Transverse colon (tissue), 4 donors: ENCODE data around the gene EYA4. TPM values are rescaled to one million over a fixed set of nuclear protein-coding genes. Genes with fewer than 3 reads are reported as not detected.

Source experiments
- DNase-seq: peaks from one replicate; pipeline ENCODE4 v3.0.0-alpha.2; 2019
- H3K27ac ChIP-seq, 4 donors: fragments of 200-600 bp; sonication (generic); 2 replicates each; pipeline ENCODE4 v1.5.1; 2016 to 2018; ENCODE audit warnings: inconsistent platforms in 4 of 4
- H3K27me3 ChIP-seq: fragments of 200-600 bp; sonication (generic); 2 replicates; pipeline ENCODE4 v1.5.1; 2017; ENCODE audit warnings: inconsistent platforms
- H3K36me3 ChIP-seq, 4 donors: fragments of 200-600 bp; sonication (generic); 2 replicates each; pipeline ENCODE4 v1.5.1; 2017 to 2019; ENCODE audit warnings: inconsistent platforms in 4 of 4
- H3K4me1 ChIP-seq, 4 donors: fragments of 200-600 bp; sonication (generic); 2 replicates each; pipeline ENCODE4 v1.5.1; 2017 to 2020; ENCODE audit warnings: inconsistent platforms in 4 of 4
- H3K4me3 ChIP-seq, 4 donors: fragments of 200-600 bp; sonication (generic); 1 replicate in 1 of 4; 2 replicates in 3 of 4; pipeline versions ENCODE4 v1.5.1 to v1.6.1; 2017 to 2019; ENCODE audit warnings: inconsistent platforms in 4 of 4
- H3K9me3 ChIP-seq, 2 donors: fragments of 200-600 bp; sonication (generic); 2 replicates each; pipeline ENCODE4 v1.5.1; 2017 to 2019; ENCODE audit warnings: inconsistent platforms in 2 of 2
- CTCF ChIP-seq, 5 experiments: fragments of 200-600 bp in 3 of 5; fragments of 450-650 bp in 2 of 5; sonication (generic) in 3 of 5; IDR thresholded peaks; 1 replicate in 2 of 5; 2 replicates in 3 of 5; pipeline ENCODE4 v1.5.1; 2016 to 2017; ENCODE audit warnings: antibody characterized with exemption in 5 of 5, inconsistent platforms in 3 of 5, mild to moderate bottlenecking in 2 of 5, moderate library complexity in 1 of 5
- EP300 ChIP-seq: sonication (generic); formaldehyde crosslinking; IDR thresholded peaks from one replicate; pipeline ENCODE4 v1.6.1; 2017; ENCODE audit warnings: antibody characterized with exemption, low read depth
- POLR2A ChIP-seq: fragments of 450-650 bp; IDR thresholded peaks from one replicate; pipeline ENCODE4 v1.6.1; 2016; ENCODE audit warnings: antibody characterized with exemption, mild to moderate bottlenecking, moderate library complexity
- POLR2AphosphoS5 ChIP-seq, 3 donors: sonication (generic); formaldehyde crosslinking; IDR thresholded peaks; one replicate each; pipeline ENCODE4 v1.6.1; 2016; ENCODE audit warnings: antibody characterized with exemption in 3 of 3
- WGBS, 2 donors: methylation state at CpG; one replicate each; pipeline ENCODE4 v1.1.5; 2018; ENCODE audit warnings: low coverage in 1 of 2; 5-methylcytosine and 5-hydroxymethylcytosine counted together
- in situ Hi-C, 4 donors: fragments of 200-750 bp; cut with MboI; loops; one replicate each; pipeline versions ENCODE4 v1.15.0 to v1.15.1; 2017; ENCODE audit warnings: low sequenced_read_pairs in 3 of 4, low pct_ligation_motif_present in 1 of 4, low pct_unique_long_range_greater_than_20kb in 1 of 4
- intact Hi-C: fragments of 100-400 bp; cut with DNase I; formaldehyde crosslinking; loops from one replicate; pipeline ENCODE4 v1.15.1; 2023; ENCODE audit warnings: low total_unique reads
- total RNA-seq, 4 donors: library from RNA; depleted of rRNA; stranded (reverse); fragments of >200 nt; gene quantifications; one replicate each; pipeline ENCODE4 v1.1.0, GENCODE V29; 2016

EYA4 gene
- total RNA-seq, 4 donors from 2014 or later, result 0.27 to 0.64 TPM; not detected in 2

GRCh38 chr6:133547136-133547535 is 306.0 kb downstream of the EYA4 start:
- no peak for DNase-seq
- no peak overlapping the region for H3K27ac ChIP-seq
- intact Hi-C loops (no loop called here), in situ Hi-C loops (no loop called here)
- H3K9me3 ChIP-seq, result no peaks in the 10 kb centered on the region
- H3K4me1 ChIP-seq, result peaks cover 0 to 8% (median 0%) of the 10 kb centered on the region in 4 donors
- no peaks in the 10 kb centered on the region for H3K27me3 ChIP-seq
- 80% methylated on average over 1 of the region's 1 CpG; no CpG with 5 or more reads in 1 of the 2 donors for WGBS, 2 donors
- no peak overlapping the region for H3K4me3 ChIP-seq
- no peak for TF ChIP-seq POLR2A
- no peak for TF ChIP-seq CTCF (IDR thresholded peaks at IDR 0.05)
- no peak for TF ChIP-seq EP300
- no peak for TF ChIP-seq POLR2AphosphoS5 (IDR thresholded peaks at IDR 0.05)
- H3K36me3 ChIP-seq, result no peaks in the 10 kb centered on the region

- WGBS, 2 donors, result 43 to 45% methylated on average over 3 to 4 of the region's 4 CpGs
- intact Hi-C loops, result no loop called here
- in situ Hi-C loops, result no loop called here
- no peak overlapping the region for H3K27ac ChIP-seq
- no peak for TF ChIP-seq EP300
- no peak for TF ChIP-seq POLR2AphosphoS5 (IDR thresholded peaks at IDR 0.05)
- TF ChIP-seq POLR2A, result no peak
- no peak for TF ChIP-seq CTCF (IDR thresholded peaks at IDR 0.05)
- H3K36me3 ChIP-seq, result no peaks in the 10 kb centered on the region
- peaks cover 0 to 14% (median 0%) of the 10 kb centered on the region in 4 donors for H3K4me1 ChIP-seq
- H3K4me3 ChIP-seq, result no peak overlapping the region
- H3K9me3 ChIP-seq, result no peaks in the 10 kb centered on the region
- no peaks in the 10 kb centered on the region for H3K27me3 ChIP-seq
- DNase-seq, result no peak
These were observed 307.4 kb downstream of the EYA4 start for GRCh38 chr6:133548423-133549159.

GRCh38 chr6:133549371-133549801 is 308.2 kb downstream of the EYA4 start:
- no peaks in the 10 kb centered on the region for H3K36me3 ChIP-seq
- H3K27ac ChIP-seq, result no peak overlapping the region
- 51% methylated on average over 4 of the region's 4 CpGs; no CpG with 5 or more reads in 1 of the 2 donors for WGBS, 2 donors
- H3K27me3 ChIP-seq, result no peaks in the 10 kb centered on the region
- DNase-seq, result no peak
- peaks cover 0 to 14% (median 0%) of the 10 kb centered on the region in 4 donors for H3K4me1 ChIP-seq
- in situ Hi-C loops (no loop called here), intact Hi-C loops (no loop called here)
- H3K9me3 ChIP-seq, result no peaks in the 10 kb centered on the region
- TF ChIP-seq EP300 (no peak), CTCF (IDR thresholded peaks at IDR 0.05) (no peak), POLR2A (no peak), POLR2AphosphoS5 (IDR thresholded peaks at IDR 0.05) (no peak)
- H3K4me3 ChIP-seq, result no peak overlapping the region

GRCh38 chr6:133550026-133550425 is 308.9 kb downstream of the EYA4 start:
- intact Hi-C loops (no loop called here), in situ Hi-C loops (loop anchor here (25.0 kb wide), 3 partner anchors 362 to 537 kb away; partner anchors contain the start of gene SLC2A12 (in 1 of the 4))
- Histone ChIP-seq H3K36me3 (no peaks in the 10 kb centered on the region), H3K4me3 (no peak overlapping the region), H3K4me1 (peaks cover 0 to 14% (median 0%) of the 10 kb centered on the region in 4 donors), H3K9me3 (no peaks in the 10 kb centered on the region), H3K27ac (no peak overlapping the region), H3K27me3 (no peaks in the 10 kb centered on the region)
- DNase-seq, result no peak
- TF ChIP-seq POLR2A, result no peak
- TF ChIP-seq EP300, result no peak
- no peak for TF ChIP-seq POLR2AphosphoS5 (IDR thresholded peaks at IDR 0.05)
- TF ChIP-seq CTCF (IDR thresholded peaks at IDR 0.05), result no peak
- 78 to 81% methylated on average over 2 of the region's 2 CpGs for WGBS, 2 donors
